Left kidney (tissue), 2 donors: ENCODE data around the gene SERPING1. TPM values are rescaled to one million over a fixed set of nuclear protein-coding genes. Genes with fewer than 3 reads are reported as not detected.

Source experiments
- DNase-seq: peaks from one replicate; pipeline ENCODE4 v3.0.0-alpha.2; 2013
- polyA plus RNA-seq: library from polyadenylated mRNA; unstranded; fragments of 120-200 nt; gene quantifications from one replicate; pipeline ENCODE4 v1.2.1, GENCODE V29; 2013; ENCODE audit not compliant: insufficient read length

SERPING1 gene
- polyA plus RNA-seq, 1 donor = 137 TPM

DNA sequence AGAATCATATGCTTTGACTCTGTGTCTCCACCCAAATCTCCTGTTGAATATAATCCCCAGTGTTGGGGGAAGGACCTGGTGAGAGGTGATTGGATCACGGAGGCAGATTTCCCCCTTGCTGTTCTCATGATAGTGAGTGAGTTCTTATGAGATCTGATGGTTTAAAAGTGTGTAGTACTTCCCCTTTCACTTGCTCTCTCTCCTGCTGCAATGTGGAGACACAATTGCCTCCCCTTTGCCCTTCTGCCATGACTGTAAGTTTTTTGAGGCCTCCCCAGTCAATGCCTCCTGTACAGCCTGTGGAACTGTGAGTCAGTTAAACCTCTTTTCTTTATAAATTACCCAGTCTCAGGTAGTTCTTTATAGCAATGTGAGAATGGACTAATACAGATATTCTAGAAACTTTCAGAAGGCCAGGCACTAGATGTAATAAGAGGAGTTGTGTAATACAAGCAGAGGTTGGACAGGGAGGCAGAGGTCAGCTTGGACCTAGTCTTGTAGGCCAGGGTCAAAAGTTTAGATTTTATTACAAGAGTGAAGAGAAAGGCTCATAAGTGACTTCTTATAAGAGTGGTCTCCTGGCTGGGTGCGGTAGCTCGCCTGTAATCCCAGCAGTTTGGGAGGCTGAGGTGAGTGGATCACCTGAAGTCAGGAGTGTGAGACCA, 9.3 kb upstream of the SERPING1 start:
- no peak for DNase-seq

DNA sequence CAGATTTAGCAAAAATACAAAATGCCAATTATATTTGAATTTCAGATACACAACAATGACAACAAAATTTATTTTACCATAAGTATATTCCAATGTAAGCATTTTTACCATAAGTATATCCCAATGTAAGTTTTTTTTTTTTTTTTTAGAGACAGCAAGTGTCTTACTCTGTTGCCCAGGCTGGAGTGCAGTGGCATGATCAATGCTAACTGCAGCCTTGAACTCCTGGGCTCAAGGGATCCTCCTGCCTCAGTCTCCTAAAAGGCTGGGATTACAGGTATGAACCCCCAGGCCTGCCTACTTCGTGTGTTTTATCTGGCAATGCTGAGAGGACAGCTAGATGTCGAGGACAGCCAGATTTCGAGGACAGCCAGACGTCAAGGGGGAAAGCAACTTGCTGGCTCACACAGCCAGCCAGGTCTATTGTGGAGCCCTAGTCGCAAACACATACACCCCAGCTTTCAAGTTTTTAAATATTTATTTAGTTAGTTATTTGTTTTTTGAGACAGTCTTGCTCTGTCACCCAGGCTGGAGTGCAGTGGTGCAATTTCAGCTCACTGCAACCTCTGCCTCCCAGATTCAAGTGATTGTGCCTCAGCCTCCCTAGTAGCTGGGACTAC, 1.1 kb upstream of the SERPING1 start:
- no peak for DNase-seq

DNA sequence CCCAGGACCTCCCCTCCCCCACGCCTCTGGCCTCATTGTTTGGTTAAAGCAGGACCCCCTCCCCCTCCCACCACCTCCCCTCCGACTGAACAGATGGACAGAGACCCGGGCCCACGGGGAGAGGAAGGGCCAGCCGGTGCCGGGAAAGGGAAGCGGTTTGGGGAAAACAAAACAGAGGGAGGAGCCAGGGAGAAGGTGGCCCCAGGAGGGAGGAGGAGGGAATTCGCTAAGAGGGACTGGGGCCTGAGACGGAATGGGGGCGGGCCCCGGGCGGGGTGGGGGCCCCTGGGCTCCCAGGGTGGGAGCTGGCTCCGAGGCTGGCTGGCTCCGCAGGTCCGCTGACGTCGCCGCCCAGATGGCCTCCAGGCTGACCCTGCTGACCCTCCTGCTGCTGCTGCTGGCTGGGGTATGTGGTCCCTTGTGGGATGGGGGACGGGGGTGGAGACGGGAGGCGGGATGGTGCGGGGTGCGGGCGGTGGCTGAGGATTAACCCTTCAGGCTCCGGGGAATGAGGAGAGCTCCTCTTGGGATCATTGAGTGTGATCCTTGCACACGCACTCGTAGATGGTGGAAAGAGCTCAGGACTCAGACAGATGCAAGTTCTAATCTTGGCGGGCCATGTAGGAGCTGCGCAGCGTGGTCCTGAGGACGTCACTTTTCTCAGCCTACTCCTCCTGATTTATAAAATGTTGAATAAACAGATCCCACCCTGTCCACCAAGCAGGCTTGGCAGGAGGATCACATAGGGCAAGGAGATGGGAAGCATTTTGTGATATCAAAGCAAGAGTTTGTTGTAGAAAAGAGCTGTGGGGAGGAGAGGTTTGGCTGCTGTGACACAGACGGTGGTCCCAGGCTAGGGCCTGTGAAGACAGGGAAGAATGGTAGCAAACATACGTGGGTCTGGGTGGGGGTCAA, 688 bp downstream of the SERPING1 start:
- DNase-seq = peak; percentile 86

DNA sequence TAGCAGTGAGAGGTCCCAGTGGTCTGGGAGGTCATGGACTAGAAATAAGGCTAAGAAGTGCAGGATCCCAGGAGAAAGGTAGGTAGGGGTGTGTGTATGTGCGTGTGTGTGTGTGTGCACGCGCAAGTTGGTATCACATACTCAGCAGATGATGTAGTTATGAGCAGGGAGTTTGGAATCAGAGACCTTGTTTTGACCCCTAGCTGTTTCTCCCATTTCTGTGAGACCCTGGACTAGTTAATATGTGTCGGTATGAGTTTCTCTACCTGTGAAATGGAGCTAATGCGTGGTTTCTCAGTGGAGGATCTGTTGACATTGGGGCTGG, 1.3 kb downstream of the SERPING1 start:
- DNase-seq = no peak

DNA sequence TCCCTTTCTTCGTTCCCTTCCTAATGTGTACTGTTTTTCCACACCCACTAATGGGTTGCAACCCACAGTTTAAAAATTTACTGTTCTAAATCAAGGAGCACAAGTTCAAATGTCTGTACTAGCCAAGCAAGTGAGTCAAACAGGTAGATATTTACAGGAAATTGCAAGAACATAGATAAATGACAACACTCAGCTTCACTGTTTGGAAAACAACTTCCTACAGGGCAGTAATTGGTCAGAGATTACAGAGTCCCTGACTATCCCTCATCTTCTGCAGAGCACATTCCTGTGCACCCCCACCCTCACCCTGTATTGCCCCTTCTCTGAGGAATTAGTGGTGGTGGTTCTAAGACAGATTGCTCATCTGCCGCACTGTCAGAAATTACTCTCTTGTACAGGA, 1.9 kb downstream of the SERPING1 start:
- no peak for DNase-seq

DNA sequence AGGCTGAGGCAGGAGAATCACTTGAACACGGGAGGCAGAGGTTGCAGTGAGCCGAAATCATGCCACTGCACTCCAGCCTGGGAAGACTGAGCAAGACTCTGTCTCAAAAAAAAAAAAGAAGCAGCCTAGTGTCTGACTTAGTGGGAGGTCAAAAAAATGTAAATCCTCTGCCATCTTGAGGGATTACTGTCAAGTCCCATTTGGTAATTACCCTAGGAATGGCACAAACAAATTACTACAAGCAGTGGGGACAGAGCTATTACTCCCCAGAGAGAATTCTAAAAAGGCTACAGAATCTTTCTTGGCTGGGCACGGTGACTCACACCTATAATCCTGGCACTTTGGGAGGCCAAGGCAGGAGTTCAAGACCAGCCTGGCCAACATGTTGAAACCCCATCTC, 3.8 kb downstream of the SERPING1 start:
- no peak for DNase-seq

DNA sequence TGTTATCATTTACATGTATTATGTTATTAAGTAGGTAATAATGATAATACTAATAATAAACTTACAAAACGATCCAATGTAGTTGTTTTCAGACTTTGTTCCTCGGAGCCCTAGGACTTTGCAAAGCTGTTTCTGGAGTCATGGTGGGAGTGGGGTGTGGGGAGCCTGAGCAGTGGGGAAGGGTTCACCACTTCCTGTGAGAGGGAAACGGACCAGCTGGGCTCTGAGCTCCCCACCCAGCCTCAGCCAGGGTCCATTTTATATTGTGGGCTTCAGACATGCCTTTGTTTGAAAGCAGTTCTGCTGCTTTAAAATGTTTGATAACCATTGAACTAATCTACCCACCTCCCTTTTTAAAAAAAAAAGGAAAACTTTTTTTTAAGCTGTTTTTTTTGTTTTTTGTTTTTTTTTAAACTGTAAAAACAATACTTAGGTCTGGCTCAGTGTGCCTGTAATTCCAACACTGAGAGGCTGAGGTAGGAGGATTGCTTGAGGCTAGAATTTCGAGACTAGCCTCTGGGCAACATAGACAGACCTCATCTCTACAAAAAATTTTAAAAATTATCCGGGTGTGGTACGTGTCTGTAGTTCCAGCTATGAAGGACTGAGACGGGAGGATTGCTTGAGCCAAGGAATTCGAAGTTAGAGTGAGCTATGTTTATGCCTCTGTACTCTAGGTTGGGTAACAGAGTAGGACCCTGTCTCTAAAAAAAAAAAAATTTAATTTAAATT, 7.0 kb downstream of the SERPING1 start:
- no peak for DNase-seq

DNA sequence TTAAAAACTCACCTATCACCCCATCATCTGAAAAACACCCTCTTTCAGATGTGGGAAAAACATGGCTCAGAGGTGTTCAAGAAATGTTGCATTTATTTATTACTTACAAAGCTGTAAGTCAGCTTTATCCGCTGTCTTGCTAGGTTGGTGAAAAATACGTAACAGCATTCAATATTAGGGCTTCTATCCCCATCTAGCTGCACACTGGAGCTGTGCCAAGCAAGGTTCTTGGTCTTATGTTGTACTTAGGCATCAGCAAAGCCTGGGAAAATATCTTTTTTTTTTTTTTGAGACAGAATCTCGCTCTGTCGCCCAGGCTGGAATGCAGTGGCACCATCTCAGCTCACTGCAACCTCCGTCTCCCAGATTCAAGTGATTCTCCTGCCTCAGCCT, 7.5 kb downstream of the SERPING1 start:
- no peak for DNase-seq

DNA sequence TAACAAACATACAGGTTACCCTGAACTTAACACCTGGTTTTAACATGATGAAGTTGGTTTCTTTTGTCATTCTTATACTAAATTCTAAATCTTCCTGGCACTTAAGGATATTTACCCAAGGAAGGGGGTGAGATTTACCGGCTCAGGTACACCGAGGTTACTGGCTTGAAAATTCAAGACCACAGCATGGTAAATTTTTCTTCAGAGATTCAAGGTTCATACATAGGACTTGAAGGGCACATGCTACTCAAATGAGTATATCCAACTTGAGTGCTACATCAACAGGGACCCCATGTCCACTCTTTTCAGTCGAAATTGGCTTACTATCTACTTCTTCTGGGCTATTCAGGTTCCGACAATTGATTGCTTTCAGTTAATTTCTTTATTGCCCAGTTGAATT, 12.7 kb downstream of the SERPING1 start:
- DNase-seq = no peak

DNA sequence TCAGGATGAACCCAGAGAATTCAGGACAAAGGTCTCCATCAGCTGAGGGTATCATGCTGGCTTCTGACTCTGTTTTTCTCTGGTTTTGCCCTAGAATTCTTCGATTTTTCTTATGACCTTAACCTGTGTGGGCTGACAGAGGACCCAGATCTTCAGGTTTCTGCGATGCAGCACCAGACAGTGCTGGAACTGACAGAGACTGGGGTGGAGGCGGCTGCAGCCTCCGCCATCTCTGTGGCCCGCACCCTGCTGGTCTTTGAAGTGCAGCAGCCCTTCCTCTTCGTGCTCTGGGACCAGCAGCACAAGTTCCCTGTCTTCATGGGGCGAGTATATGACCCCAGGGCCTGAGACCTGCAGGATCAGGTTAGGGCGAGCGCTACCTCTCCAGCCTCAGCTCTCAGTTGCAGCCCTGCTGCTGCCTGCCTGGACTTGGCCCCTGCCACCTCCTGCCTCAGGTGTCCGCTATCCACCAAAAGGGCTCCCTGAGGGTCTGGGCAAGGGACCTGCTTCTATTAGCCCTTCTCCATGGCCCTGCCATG, 16.8 kb downstream of the SERPING1 start:
- DNase-seq = no peak

DNA sequence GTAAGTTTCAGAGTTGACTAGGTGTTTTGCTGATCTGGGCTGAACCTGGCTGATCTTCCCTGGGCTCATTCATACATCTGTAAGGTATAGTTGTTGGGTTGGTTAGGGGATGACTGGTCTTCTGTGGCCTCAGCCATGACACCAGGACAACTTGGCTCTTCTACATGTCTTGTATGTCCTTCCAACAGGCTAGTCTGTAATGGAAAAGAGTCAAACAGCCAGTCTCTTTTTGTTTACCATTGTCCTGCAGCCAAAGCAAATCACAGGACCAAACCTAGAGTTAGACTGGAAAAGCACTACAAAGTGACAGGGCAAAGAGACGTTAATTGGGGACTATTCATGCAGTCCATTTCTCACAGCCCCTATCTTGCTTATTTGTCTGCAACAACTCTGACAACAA, 17.8 kb downstream of the SERPING1 start:
- DNase-seq = no peak

DNA sequence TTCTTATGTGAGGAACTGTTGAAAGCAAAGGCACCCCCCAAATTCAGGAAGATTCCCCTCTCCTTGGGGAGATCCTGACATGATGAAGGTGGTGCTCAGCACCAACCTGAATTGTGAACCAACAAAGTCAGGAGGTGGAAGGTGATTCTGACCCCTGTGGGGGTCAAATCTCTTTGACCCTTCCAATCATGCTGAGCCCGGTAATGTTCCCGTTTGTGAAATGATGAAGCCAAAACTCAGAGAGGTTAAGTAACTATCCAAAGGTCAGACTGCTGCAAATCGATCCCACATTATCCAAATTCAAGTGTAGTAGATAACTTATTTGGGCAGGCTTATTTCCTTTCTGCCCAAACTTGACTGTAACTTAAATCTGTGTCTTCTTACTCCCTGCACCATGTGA, 19.1 kb downstream of the SERPING1 start:
- no peak for DNase-seq

DNA sequence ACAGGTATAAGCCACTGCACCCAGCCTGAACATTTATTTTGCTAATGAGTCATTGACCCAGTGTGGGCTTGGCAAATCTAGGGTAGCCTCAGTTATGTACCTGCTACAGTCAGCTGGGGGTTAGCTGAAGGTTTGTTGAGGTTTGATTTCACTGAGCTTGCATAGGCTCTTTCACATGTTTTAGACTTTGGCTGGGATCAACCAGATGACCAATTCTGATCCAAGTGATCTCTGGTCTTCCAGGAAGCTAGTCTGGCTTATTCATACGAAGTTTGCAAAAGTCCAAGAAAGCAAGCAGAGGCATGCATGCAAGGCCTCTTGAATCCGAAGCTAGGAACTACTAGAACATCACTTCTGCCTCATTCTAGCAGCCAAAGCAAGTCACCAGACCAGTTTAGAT, 21.0 kb downstream of the SERPING1 start:
- DNase-seq = no peak

DNA sequence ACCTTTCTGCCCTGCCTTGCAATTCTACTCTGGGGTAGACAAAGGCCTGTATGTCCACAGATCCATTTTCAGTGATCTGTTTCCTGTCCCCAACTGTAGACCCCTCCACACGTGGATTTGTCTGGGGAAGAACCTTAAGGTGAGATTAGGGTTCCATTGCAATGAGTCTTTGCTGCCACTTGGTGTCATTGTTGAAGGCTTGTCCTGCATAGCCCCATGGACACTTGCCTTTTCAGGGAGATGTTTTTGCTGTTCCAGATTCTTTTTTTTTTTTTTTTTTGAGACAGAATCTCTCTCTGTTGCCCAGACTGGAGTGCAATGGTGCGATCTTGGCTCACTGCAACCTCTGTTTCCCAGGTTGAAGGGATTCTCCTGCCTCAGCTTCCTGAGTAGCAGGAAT, 21.8 kb downstream of the SERPING1 start:
- DNase-seq = no peak

DNA sequence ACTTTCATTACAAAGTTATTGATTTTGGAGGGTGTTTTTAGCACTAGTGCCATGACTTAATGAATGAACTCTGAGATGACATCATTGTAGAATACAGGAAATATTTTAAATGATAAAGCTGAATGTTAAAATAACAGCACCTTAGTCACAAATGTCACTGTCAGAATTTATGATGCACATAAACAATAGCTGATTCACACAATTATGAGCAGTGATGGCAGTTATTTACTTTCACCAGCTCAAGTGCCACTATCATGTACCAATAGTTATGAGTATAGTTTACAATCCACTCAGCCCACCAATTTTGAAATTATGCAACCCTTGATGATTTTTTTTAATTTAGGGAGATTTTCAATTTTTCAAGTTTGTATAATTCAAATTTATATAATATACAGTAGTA, 23.0 kb downstream of the SERPING1 start:
- no peak for DNase-seq

DNA sequence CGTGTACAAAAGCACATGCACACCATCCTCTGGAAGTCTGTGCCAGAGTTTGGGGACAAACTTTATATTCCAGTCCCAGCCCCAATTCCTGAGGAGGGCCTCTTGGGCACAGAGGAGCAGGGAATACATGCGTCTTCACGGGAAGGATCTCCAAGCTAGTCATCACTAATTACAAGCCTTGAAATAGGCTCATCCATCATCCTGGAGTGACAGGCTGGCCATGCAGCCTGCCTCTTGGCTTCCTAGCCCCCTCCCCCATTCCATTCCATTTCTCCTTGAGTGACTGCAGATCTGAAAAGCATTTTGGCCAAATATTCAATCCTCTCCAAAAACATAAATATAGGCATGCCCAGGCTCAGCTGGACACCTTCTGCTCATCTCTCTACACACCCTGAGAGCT, 24.8 kb downstream of the SERPING1 start:
- no peak for DNase-seq

DNA sequence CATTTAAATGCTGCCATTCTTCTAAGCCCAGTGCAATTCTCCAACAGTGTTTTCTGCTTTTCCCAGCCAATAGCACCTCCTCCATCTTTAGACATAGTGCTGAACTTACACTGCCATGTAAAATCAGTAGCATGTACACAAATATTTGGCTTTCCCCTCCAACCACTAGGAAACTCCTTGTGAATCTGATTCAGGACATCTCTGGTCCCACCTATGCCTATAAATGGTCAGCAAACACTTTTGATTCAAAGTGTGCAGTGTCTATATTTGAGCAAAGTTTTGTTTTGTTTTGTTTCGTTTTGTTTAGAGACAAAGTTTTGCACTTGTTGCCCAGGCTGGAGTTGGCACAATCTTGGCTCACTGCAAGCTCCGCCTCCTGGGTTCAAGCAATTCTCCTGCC, 27.4 kb downstream of the SERPING1 start:
- no peak for DNase-seq

DNA sequence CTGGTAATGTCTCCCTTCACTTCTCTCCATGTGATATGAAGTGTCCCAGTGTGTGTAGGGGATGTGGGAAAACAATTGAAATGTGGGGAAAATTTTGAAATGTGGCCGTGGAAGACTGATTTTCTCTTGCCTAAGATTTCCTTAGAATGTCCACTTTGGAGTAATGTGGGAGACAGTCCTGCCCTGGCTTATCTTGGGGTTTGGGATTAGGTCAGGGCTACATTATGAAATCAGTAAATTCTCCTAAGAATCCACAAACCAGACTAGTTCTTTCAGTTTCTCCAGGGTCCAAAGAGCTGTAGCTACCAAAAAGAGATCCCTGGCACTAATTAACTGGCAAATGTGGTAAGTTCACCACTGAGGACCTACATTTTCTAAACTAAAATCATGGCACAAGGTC, 29.4 kb downstream of the SERPING1 start:
- DNase-seq = no peak

DNA sequence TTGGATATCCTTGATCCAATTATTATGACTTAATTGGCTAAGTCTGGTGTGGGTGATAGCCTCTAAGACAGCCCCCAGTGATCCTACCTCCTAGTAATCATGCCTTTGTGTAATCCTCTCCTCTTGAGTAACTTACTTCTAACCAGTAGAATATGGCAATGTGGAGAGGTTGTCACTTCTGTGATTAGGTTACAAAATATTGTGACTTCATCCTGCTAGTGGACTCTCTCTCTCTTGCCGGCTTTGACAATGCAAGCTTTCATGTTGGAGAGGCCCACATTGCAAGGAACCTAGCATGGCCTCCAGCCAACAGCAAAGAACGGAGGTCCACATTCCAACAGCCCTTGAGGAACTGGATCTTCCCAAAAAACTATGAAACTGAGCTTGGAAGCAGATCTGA, 32.7 kb downstream of the SERPING1 start:
- no peak for DNase-seq

DNA sequence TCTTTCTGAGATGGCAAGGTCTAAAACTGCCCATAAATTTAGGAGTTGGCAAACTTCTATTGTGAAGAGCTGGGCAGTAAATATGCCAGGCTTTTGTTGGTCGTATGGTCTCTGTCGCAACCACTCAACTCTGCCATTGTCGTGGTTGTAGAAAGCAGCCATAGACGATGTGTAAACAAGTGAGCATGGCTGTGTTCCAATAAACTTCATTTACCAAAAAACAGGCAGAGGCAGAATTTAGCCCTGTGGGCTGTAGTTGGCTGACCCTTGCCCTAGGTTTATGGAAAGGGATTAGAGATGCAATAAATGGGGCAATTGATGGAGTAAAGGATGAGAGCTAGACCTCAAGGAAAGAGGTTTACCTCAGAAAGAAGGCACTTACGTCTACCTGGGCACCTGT, 34.6 kb downstream of the SERPING1 start:
- no peak for DNase-seq

DNA sequence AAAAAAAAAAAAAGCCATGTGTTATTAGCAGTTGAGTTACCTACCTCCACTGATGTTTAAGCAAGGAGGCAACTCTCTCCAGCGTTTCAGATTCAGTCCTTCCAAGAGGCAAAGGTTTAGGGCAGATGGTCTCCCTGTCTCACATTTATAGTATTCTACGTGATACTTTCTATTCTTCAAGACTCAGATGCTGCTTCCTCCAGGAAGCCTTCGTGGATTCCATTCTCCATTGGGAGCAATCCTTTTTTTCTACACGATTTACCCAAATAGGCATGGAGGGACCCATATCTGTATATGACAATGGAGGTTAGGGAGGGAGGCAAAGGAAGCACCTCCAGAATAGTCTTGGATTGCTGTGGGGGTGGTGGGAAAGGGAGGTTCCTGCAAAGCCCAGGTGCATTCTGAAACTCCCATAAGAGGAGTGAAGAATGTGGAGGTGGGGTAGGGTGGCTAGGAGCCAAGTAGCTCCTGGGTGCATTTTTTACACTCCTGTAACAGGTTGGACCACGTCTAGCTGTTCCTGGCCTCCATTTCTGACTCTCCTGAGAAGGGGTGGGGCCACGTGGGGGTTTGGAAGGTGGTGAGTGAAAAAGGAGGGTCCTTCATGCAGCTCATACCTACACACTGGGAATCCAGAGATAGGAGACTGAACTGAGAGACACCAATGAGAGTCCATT, 36.0 kb downstream of the SERPING1 start:
- no peak for DNase-seq

DNA sequence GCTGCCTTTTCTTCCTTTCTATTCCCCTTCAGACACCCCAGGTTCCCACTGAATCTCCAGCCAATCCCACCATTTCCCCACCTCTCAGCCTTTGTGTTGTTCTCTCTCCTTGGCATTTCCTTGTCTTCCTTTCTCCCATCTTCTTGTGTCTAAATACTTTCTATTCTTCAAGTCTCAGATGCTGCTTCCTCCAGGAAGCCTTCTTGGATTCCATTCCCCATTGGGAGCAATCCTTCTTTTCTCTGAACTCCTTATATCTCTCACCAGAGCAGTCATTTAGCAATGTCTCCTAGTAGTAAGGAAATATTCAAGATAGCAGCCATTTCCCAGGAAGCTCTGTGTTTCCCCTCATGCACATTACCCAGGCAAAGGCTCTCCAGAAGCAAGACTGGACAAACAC, 36.8 kb downstream of the SERPING1 start:
- DNase-seq = no peak
